WTC11 (cell line): Measurements from ENCODE around the gene SH2D5.

Source experiments
- JUN ChIP-seq: sonication (generic); formaldehyde crosslinking; IDR thresholded peaks from 2 replicates; pipeline ENCODE4 v1.8.0; 2023; ENCODE audit warnings: mild to moderate bottlenecking, missing genetic modification reagents
- ZNF232 ChIP-seq: sonication (generic); formaldehyde crosslinking; IDR thresholded peaks from 2 replicates; pipeline ENCODE4 v1.8.0; 2022; ENCODE audit warnings: mild to moderate bottlenecking, missing genetic modification reagents
- TF ChIP-seq, protein P1 (sequence below): fragments of 200-600 bp; IDR thresholded peaks from 2 replicates; pipeline ENCODE4 v1.8.0; 2022; ENCODE audit warnings: antibody characterized with exemption
- TF ChIP-seq, protein P2 (sequence below): sonication (generic); formaldehyde crosslinking; IDR thresholded peaks from 2 replicates; pipeline ENCODE4 v1.8.0; 2022; ENCODE audit warnings: mild to moderate bottlenecking, missing genetic modification reagents

DNA sequence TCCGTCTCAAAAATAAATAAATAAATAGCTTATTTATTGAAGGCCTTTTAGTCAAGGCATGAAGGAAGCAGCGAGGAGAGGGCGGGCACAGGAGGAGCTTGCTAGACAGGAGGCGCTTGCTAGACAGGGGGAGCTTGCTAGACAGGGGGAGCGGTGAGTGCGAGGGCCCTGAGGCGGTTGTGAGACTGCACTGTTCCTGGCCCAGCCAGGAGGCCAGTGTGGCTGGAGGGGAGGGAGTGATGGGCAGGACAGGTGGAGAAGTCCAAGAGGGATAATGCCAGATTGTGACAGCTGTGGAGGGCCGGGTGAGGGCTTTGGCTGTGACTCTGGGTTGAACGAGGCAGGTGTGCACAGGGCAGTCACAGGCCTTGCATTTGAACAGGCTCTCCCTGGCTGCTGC is 32.9 kb downstream of the SH2D5 start:
- TF ChIP-seq, protein P1, sequence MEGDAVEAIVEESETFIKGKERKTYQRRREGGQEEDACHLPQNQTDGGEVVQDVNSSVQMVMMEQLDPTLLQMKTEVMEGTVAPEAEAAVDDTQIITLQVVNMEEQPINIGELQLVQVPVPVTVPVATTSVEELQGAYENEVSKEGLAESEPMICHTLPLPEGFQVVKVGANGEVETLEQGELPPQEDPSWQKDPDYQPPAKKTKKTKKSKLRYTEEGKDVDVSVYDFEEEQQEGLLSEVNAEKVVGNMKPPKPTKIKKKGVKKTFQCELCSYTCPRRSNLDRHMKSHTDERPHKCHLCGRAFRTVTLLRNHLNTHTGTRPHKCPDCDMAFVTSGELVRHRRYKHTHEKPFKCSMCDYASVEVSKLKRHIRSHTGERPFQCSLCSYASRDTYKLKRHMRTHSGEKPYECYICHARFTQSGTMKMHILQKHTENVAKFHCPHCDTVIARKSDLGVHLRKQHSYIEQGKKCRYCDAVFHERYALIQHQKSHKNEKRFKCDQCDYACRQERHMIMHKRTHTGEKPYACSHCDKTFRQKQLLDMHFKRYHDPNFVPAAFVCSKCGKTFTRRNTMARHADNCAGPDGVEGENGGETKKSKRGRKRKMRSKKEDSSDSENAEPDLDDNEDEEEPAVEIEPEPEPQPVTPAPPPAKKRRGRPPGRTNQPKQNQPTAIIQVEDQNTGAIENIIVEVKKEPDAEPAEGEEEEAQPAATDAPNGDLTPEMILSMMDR, result no peak
- TF ChIP-seq, protein P2, sequence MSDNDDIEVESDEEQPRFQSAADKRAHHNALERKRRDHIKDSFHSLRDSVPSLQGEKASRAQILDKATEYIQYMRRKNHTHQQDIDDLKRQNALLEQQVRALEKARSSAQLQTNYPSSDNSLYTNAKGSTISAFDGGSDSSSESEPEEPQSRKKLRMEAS (CRISPR knock-in tag), result no peak
- TF ChIP-seq JUN (CRISPR knock-in tag) (no peak), ZNF232 (CRISPR knock-in tag) (no peak)
